ENCODE data around the gene TEX19. TPM values are rescaled to one million over a fixed set of nuclear protein-coding genes. Genes with fewer than 3 reads are reported as not detected.
A peak's percentile ranks its signal among the peaks of the same experiment; 100 is the strongest.

The TEX19 gene
- total and polyA plus RNA-seq, 10 of the 15 experiments (the other 5 are each of a cell fraction or from before 2014, with no cell fraction given): 0.03 to 0.32 (median 0.13) TPM; not detected in 3

- TF ChIP-seq, protein P1, sequence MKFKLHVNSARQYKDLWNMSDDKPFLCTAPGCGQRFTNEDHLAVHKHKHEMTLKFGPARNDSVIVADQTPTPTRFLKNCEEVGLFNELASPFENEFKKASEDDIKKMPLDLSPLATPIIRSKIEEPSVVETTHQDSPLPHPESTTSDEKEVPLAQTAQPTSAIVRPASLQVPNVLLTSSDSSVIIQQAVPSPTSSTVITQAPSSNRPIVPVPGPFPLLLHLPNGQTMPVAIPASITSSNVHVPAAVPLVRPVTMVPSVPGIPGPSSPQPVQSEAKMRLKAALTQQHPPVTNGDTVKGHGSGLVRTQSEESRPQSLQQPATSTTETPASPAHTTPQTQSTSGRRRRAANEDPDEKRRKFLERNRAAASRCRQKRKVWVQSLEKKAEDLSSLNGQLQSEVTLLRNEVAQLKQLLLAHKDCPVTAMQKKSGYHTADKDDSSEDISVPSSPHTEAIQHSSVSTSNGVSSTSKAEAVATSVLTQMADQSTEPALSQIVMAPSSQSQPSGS (IDR thresholded peaks at IDR 0.05; ENCODE audit: low read length): no peak
- TF ChIP-seq ZNF687 (IDR thresholded peaks at IDR 0.05) (peak; percentile 42; the same call in 1 of the 2 replicates), SPI1 (IDR thresholded peaks at IDR 0.05; ENCODE audit: borderline replicate concordance, insufficient read depth, low read depth, low read length) (peak; percentile 28; the same call in 1 of the 2 replicates), EZH2 (IDR thresholded peaks at IDR 0.05; ENCODE audit: borderline replicate concordance, control insufficient read depth, low read depth, low read length) (0 out of 2 replicates have a peak, but pooled peaks have one; percentile 30), HDGF (IDR thresholded peaks at IDR 0.05) (0 out of 2 replicates have a peak, but pooled peaks have one; percentile 24), NBN (IDR thresholded peaks at IDR 0.05) (peak; percentile 45; the same call in 1 of the 2 replicates), BHLHE40 (IDR thresholded peaks at IDR 0.05; ENCODE audit: borderline replicate concordance in 1 of 2, low read depth in 2 of 2, low read length in 1 of 2) (peak; percentile 71 to 89; a peak in 3 of 4 replicates)
Observed at GRCh38 chr17:82332669-82333278, 26.3 kb upstream of the TEX19 start (continued).
